Hepatocyte (in vitro differentiated cells): ENCODE measurements around the gene AGAP1. TPM values are rescaled to one million over a fixed set of nuclear protein-coding genes. Genes with fewer than 3 reads are reported as not detected.
A peak's percentile ranks its signal among the peaks of the same experiment; 100 is the strongest.

Experiments
- DNase-seq: peaks from one replicate; pipeline ENCODE4 v3.0.0-alpha.2; 2016; ENCODE audit warnings: low spot score
- H2AFZ ChIP-seq: fragments of 200-600 bp; sonication (generic); 2 replicates; pipeline ENCODE4 v1.6.0; 2016; ENCODE audit warnings: antibody characterized with exemption, mild to moderate bottlenecking
- H3K27ac ChIP-seq: fragments of 200-600 bp; sonication (generic); 2 replicates; pipeline ENCODE4 v1.5.1; 2016; ENCODE audit warnings: mild to moderate bottlenecking
- H3K27me3 ChIP-seq: fragments of 200-600 bp; sonication (generic); 2 replicates; pipeline ENCODE4 v1.6.1; 2016
- H3K36me3 ChIP-seq: fragments of 200-600 bp; sonication (generic); replicated peaks from 2 replicates; pipeline ENCODE4 v1.5.1; 2016; ENCODE audit warnings: low read depth; ENCODE audit not compliant: insufficient read depth
- H3K4me1 ChIP-seq: fragments of 200-600 bp; sonication (generic); 2 replicates; pipeline ENCODE4 v1.5.1; 2016; ENCODE audit warnings: mild to moderate bottlenecking, moderate library complexity; ENCODE audit not compliant: insufficient read depth
- H3K4me2 ChIP-seq: fragments of 200-600 bp; sonication (generic); 2 replicates; pipeline ENCODE4 v1.6.0; 2016
- H3K4me3 ChIP-seq: fragments of 200-600 bp; sonication (generic); 2 replicates; pipeline ENCODE4 v1.5.1; 2016; ENCODE audit warnings: mild to moderate bottlenecking
- H3K79me2 ChIP-seq: fragments of 200-600 bp; sonication (generic); 2 replicates; pipeline ENCODE4 v1.6.0; 2017; ENCODE audit warnings: mild to moderate bottlenecking
- H3K9me2 ChIP-seq: fragments of 200-600 bp; sonication (generic); replicated peaks from 2 replicates; pipeline ENCODE4 v1.6.0; 2017; ENCODE audit warnings: mild to moderate bottlenecking; ENCODE audit not compliant: insufficient read depth
- H3K9me3 ChIP-seq: fragments of 200-600 bp; sonication (generic); 2 replicates; pipeline ENCODE4 v1.5.1; 2016; ENCODE audit warnings: low read depth, mild to moderate bottlenecking
- H4K20me1 ChIP-seq: fragments of 200-600 bp; sonication (generic); 2 replicates; pipeline ENCODE4 v1.6.0; 2016; ENCODE audit warnings: mild to moderate bottlenecking; ENCODE audit not compliant: insufficient read depth, poor library complexity, severe bottlenecking
- CTCF ChIP-seq: fragments of 200-600 bp; sonication (generic); IDR thresholded peaks from 2 replicates; pipeline ENCODE4 v1.5.1; 2016; ENCODE audit warnings: antibody characterized with exemption, mild to moderate bottlenecking; ENCODE audit not compliant: poor library complexity
- EZH2 ChIP-seq: fragments of 200-600 bp; sonication (generic); IDR thresholded peaks from 2 replicates; pipeline ENCODE4 v1.6.1; 2016; ENCODE audit warnings: antibody characterized with exemption, mild to moderate bottlenecking, borderline replicate concordance
- EZH2phosphoT487 ChIP-seq: fragments of 200-600 bp; sonication (generic); IDR thresholded peaks from one replicate; pipeline ENCODE4 v1.6.1; 2018; ENCODE audit warnings: antibody characterized with exemption, mild to moderate bottlenecking, low read depth, moderate library complexity; ENCODE audit not compliant: unreplicated experiment, severe bottlenecking
- WGBS: methylation state at CpG from one replicate; pipeline ENCODE4 v1.1.6; 2016; ENCODE audit warnings: low lambda C conversion rate; ENCODE audit errors: missing lambda C conversion rate; 5-methylcytosine and 5-hydroxymethylcytosine counted together
- polyA plus RNA-seq: library from polyadenylated mRNA; unstranded; fragments of >200 nt; fragmentation: Nextera tagmentation; extraction: Ambion mirVana; gene quantifications from 2 replicates; pipeline ENCODE4 v1.2.1, GENCODE V29; 2016
- total RNA-seq: library from RNA; depleted of rRNA; stranded (reverse); fragments of >200 nt; gene quantifications from 2 replicates; pipeline ENCODE4 v1.2.3, GENCODE V29; 2014

AGAP1 gene
- total and polyA plus RNA-seq, 2 experiments from 2014 or later: 12.1 to 20.0 TPM

GRCh38 chr2:235706506-235706905 is 212.7 kb downstream of the AGAP1 start:
- H3K9me2 ChIP-seq: no peaks in the 10 kb centered on the region
- no peak for DNase-seq
- no peak overlapping the region for H2AFZ ChIP-seq
- no peaks in the 10 kb centered on the region for H3K9me3 ChIP-seq
- H3K36me3 ChIP-seq: no peaks in the 10 kb centered on the region
- H3K4me3 ChIP-seq: no peak overlapping the region
- 94% methylated on average over 8 of the region's 8 CpGs for WGBS
- peaks cover 48% of the 10 kb centered on the region for H3K79me2 ChIP-seq
- no peak overlapping the region for H3K27ac ChIP-seq
- peaks cover 4% of the 10 kb centered on the region for H4K20me1 ChIP-seq
- TF ChIP-seq CTCF (no peak), EZH2 (no peak), EZH2phosphoT487 (no peak)
- H3K4me2 ChIP-seq: no peak overlapping the region
- no peaks in the 10 kb centered on the region for H3K27me3 ChIP-seq
- peaks cover 11% of the 10 kb centered on the region for H3K4me1 ChIP-seq

- Histone ChIP-seq H3K27me3 (no peaks in the 10 kb centered on the region), H3K9me3 (no peaks in the 10 kb centered on the region), H3K9me2 (no peaks in the 10 kb centered on the region), H3K27ac (peak overlapping the region; percentile 97), H2AFZ (no peak overlapping the region), H3K36me3 (no peaks in the 10 kb centered on the region), H4K20me1 (peaks cover 4% of the 10 kb centered on the region), H3K79me2 (peaks cover 37% of the 10 kb centered on the region), H3K4me2 (no peak overlapping the region), H3K4me1 (peaks cover 11% of the 10 kb centered on the region), H3K4me3 (no peak overlapping the region)
- whole genome bisulfite sequencing: 97% methylated on average over 17 of the region's 18 CpGs
- no peak for DNase-seq
- TF ChIP-seq CTCF (no peak), EZH2 (no peak), EZH2phosphoT487 (no peak)
Observed at GRCh38 chr2:235707411-235708096, 213.7 kb downstream of the AGAP1 start.

GRCh38 chr2:235709124-235709813 is 215.4 kb downstream of the AGAP1 start:
- Histone ChIP-seq H3K4me1 (peaks cover 11% of the 10 kb centered on the region), H3K4me3 (no peak overlapping the region), H3K36me3 (no peaks in the 10 kb centered on the region), H2AFZ (no peak overlapping the region), H3K27ac (peak overlapping the region; percentile 97), H4K20me1 (no peaks in the 10 kb centered on the region), H3K79me2 (peaks cover 30% of the 10 kb centered on the region), H3K4me2 (peak overlapping the region; percentile 15), H3K9me3 (no peaks in the 10 kb centered on the region), H3K9me2 (no peaks in the 10 kb centered on the region), H3K27me3 (no peaks in the 10 kb centered on the region)
- 79% methylated on average over 14 of the region's 14 CpGs for WGBS
- TF ChIP-seq EZH2 (no peak), EZH2phosphoT487 (no peak), CTCF (no peak)
- peak; percentile 84 for DNase-seq
